GM12874 (cell line): Measurements from ENCODE around the gene CREBBP.

ENCODE experiments used
- TF ChIP-seq, protein P1 (sequence below): IDR thresholded peaks from 2 replicates; pipeline ENCODE4 v1.5.1; 2011; ENCODE audit warnings: low read depth, mild to moderate bottlenecking, control low read depth, low read length, moderate library complexity; ENCODE audit not compliant: insufficient read depth

CREBBP gene

DNA sequence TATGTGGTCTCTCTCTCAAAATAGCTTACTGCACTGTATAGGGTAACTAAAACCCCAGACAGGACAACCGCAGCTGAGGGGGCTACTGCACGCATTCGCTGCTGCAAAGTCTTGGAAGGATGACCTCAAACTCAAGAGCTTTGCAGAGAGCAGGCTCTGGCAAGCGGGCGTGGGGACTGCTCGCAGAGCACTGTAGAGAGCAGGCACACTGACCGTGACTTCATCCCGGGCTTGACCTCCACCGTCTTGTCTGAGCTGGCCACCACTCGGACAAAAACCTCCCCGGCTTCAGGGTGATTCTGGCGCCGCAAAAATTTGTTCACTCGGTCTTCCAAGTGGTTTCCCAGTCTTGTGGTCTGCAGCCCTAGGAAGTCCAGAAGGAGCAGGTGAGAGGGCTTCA lies 140.3 kb downstream of the CREBBP start:
- TF ChIP-seq, protein P1, sequence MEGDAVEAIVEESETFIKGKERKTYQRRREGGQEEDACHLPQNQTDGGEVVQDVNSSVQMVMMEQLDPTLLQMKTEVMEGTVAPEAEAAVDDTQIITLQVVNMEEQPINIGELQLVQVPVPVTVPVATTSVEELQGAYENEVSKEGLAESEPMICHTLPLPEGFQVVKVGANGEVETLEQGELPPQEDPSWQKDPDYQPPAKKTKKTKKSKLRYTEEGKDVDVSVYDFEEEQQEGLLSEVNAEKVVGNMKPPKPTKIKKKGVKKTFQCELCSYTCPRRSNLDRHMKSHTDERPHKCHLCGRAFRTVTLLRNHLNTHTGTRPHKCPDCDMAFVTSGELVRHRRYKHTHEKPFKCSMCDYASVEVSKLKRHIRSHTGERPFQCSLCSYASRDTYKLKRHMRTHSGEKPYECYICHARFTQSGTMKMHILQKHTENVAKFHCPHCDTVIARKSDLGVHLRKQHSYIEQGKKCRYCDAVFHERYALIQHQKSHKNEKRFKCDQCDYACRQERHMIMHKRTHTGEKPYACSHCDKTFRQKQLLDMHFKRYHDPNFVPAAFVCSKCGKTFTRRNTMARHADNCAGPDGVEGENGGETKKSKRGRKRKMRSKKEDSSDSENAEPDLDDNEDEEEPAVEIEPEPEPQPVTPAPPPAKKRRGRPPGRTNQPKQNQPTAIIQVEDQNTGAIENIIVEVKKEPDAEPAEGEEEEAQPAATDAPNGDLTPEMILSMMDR = no peak

DNA sequence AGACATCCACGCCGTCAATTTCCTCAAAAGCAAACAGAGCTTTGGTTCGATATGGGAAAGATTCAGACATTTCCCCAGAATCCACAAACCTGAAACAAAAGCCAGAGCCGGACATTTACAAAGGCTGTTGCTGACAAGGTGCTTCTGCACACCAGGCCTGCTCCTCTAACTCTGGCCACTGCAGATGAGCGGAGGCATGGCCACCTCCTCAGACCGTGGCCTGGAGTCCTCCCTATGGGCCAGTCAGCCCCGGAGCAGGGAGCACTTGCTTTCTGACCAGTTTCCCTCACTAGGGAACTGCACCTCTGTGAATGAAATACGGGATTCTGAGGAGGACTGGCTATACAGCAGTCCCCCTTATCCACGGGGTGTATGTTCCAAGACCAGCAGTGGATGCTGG lies 140.9 kb downstream of the CREBBP start:
- TF ChIP-seq, protein P1 = no peak

DNA sequence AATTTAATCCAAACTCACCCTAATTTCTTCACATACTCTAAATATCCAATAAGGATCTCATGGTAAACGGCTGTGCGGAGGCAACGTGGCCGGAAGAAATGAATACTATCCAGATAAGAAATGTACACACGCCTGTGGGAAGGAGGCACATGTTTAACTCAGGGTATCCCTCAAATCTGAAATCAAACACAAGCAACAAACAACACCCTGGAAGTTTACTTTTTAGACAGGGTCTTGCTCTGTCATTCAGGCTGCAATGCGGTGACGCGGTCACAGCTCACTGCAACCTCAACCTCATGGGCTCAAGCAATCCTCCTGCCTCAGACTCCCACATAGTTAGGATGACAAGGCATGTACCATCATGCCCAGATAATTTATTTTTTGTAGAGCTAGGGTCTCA lies 142.0 kb downstream of the CREBBP start:
- TF ChIP-seq, protein P1 = no peak

DNA sequence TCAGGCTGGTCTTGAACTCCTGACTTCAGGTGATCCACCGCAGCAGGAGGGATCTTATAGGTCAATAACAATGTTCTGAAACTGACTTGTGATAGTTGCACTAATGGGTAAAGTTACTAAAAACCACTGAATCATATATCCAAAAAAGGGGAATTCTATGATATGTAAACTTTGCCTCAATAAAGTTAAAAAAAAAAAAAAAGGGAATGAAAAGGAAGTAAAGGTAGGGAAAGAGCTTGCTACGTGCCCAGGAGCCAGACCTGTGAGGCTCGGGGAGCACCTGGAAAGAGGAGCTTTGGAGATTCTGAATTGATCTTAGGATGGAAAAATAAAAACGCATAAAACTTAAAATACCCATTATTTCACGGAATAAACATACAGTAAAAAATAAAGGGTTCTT lies 142.4 kb downstream of the CREBBP start:
- TF ChIP-seq, protein P1 = no peak

DNA sequence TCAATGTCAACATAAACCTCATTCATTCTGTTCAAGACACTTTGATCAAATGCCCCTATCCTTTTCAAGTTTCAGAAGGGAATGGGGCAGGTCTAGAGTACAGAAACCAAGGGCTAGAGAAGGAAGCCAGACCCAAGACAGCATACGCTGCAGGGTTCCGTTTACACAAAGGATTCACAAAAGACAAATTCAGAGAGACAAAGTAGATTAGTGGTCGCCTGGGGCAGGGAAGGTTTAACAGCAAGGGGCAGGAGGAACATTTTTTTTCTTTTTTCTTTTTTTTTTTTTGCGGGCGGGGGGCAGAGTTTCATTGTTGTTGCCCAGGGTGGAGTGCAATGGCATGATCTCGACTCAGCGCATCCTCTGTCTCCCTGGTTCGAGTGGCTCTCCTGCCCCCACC lies 143.3 kb downstream of the CREBBP start:
- TF ChIP-seq, protein P1 = no peak

DNA sequence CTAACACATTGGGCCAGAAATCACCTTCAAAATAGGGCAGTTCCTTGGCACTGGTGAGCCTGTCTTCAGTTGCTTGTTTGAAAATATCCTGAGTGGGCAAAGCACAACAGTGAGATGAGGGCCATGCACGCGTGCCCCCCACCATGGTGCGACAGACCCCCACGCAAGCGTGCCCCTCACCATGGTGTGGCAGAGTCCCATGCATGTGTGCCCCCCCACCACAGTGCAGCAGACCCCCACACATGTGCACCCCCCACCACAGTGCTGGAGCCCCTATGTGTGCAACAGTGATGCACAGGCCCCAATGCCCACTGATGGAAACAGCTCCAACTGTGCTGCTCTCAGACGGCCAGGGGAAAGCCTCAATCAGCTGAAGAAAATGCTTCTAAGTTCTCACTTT lies 144.4 kb downstream of the CREBBP start:
- TF ChIP-seq, protein P1 = no peak

DNA sequence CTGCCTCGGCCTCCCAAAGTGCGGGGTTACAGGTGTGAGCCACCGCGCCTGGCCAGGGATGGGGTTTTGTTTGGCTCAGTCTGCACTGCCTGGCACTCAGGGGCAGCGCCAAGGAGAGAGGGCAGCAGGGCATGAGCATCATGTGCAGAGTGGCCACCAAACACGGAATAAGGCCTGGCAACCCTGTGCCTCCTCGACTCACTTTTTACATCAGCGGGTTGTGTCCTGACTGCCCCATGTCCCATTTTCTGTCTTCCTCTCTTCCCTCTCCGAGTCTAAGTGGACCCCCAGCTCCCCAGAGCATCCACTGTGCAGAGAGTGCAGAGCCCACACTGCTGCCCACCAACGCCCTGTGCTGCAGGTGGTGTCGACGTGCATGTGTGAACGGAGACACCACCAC lies 145.0 kb downstream of the CREBBP start:
- TF ChIP-seq, protein P1 = no peak

DNA sequence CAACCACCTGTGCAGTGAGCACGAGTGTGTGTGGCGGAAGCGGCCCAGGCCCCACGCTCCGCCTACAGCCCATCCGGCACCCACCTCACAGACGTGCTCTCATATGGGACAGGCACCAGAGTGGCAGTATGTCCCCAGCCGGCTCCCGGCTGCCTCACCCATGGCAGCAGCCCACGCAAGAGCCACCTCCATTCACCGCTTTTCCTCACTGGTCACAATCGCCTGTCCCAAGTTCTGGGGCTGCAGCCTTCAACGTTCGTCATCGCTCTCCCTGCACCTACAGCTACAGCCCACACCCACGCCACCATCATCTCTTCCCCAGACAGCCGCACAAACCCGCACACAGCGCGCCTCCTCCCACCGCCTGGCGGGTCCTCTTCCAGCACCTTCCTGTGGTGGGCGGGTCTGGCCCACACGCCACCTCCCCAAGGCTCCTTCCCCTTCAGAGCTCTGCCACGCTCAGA lies 145.7 kb downstream of the CREBBP start:
- TF ChIP-seq, protein P1 = no peak
